Activated T-helper 17 cell treated with anti-CD3 and anti-CD28 coated beads, Interleukin-2, amount 50 U/mL, for 72 hours (primary cell): Measurements from ENCODE around the gene FAM193A. TPM values are rescaled to one million over a fixed set of nuclear protein-coding genes. Genes with fewer than 3 reads are reported as not detected.
A peak's percentile ranks its signal among the peaks of the same experiment; 100 is the strongest.

ENCODE experiments used
- ATAC-seq: fragments of 150-1000 bp; cut with Tn5 transposase; replicated peaks from 2 replicates; pipeline ENCODE4 v1.10.0; 2021; ENCODE audit warnings: mild to moderate bottlenecking, moderate library complexity
- H3K27ac Mint-ChIP-seq: one replicate; pipeline ENCODE4 v1.8.0; 2022; ENCODE audit warnings: mixed read lengths
- H3K27me3 Mint-ChIP-seq: one replicate; pipeline ENCODE4 v1.8.0; 2022; ENCODE audit warnings: mixed read lengths
- H3K36me3 Mint-ChIP-seq: one replicate; pipeline ENCODE4 v1.8.0; 2022; ENCODE audit warnings: low read depth, mild to moderate bottlenecking, mixed read lengths
- H3K4me1 Mint-ChIP-seq: one replicate; pipeline ENCODE4 v1.8.0; 2022; ENCODE audit warnings: mixed read lengths
- H3K4me3 Mint-ChIP-seq: one replicate; pipeline ENCODE4 v1.8.0; 2022; ENCODE audit warnings: mild to moderate bottlenecking, mixed read lengths
- H3K9me3 Mint-ChIP-seq: one replicate; pipeline ENCODE4 v1.8.0; 2022; ENCODE audit warnings: mixed read lengths
- total RNA-seq, 2 donors: library from RNA; stranded (reverse); gene quantifications; one replicate each; pipeline ENCODE4 v1.2.3, GENCODE V29; 2022

Gene FAM193A
- total RNA-seq: 10 to 100 TPM; 28.9 to 35.3 TPM

- ATAC-seq: peak; percentile 96
- Mint-ChIP-seq H3K4me3 (peak within 1 kb of the TSS; percentile 89), H3K27ac (peak within 1 kb of the TSS; percentile 86), H3K9me3 (no peaks in the 10 kb centered on the region), H3K36me3 (peaks cover 14% of the 10 kb centered on the region), H3K4me1 (no peaks in the 10 kb centered on the region), H3K27me3 (no peaks in the 10 kb centered on the region)
Observed at GRCh38 chr4:2536193-2537010, at the start of gene FAM193A. FAM193A (plus strand) TSS chr4:2536647; CDS start chr4:2536916, 269 bp downstream.

GRCh38 chr4:2486981-2487380, 49.5 kb upstream of the FAM193A start:
- Mint-ChIP-seq H3K9me3 (no peaks in the 10 kb centered on the region), H3K36me3 (peaks cover 46% of the 10 kb centered on the region), H3K27me3 (no peaks in the 10 kb centered on the region), H3K4me3 (peak overlapping the region; percentile 71), H3K4me1 (peaks cover 47% of the 10 kb centered on the region), H3K27ac (peak overlapping the region; percentile 81)
- ATAC-seq: no peak

- Mint-ChIP-seq H3K27me3 (no peaks in the 10 kb centered on the region), H3K27ac (peak overlapping the region; percentile 46), H3K9me3 (no peaks in the 10 kb centered on the region), H3K4me1 (peaks cover 43% of the 10 kb centered on the region), H3K4me3 (peak overlapping the region; percentile 15), H3K36me3 (peaks cover 52% of the 10 kb centered on the region)
- ATAC-seq: peak; percentile 87
Observed at GRCh38 chr4:2487632-2488031, 48.8 kb upstream of the FAM193A start.

DNA sequence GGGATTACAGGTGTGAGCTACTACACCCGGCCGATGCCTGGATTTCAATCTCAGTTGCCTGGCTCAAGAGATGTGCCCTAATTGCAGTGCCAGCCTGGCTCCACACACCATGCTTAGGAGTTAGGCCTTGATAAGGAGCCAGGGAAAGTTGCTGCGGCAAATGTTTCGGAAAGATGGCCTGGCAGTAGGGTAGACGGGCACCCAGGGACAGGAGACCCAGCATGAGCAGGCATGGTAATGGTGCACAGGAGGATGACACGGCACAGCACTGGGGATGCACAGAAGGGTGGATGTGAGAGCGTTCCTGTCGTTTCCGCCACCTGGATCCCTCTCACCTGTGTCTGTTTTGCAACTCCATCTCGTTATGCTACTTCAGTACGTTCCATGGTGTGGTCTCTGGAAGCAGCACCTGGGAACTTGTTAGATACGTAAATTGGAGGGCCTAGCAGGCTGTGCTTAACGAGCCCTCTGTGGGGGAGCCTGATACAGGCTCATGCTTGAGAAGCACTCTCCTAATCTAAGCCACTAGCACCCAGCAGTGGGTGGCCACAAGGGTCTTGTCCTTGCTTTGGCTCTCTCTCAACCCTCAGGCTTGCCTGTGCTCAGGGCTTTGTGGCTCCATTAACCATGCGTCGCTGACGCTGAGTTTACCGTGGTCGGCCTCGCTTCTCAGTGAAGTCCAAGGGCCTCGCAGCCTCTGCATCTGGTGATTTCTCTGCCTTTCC, 47.2 kb upstream of the FAM193A start:
- Mint-ChIP-seq H3K4me3 (no peak overlapping the region), H3K27me3 (no peaks in the 10 kb centered on the region), H3K9me3 (no peaks in the 10 kb centered on the region), H3K4me1 (peaks cover 34% of the 10 kb centered on the region), H3K27ac (peak overlapping the region; percentile 30), H3K36me3 (peaks cover 68% of the 10 kb centered on the region)
- no peak for ATAC-seq

DNA sequence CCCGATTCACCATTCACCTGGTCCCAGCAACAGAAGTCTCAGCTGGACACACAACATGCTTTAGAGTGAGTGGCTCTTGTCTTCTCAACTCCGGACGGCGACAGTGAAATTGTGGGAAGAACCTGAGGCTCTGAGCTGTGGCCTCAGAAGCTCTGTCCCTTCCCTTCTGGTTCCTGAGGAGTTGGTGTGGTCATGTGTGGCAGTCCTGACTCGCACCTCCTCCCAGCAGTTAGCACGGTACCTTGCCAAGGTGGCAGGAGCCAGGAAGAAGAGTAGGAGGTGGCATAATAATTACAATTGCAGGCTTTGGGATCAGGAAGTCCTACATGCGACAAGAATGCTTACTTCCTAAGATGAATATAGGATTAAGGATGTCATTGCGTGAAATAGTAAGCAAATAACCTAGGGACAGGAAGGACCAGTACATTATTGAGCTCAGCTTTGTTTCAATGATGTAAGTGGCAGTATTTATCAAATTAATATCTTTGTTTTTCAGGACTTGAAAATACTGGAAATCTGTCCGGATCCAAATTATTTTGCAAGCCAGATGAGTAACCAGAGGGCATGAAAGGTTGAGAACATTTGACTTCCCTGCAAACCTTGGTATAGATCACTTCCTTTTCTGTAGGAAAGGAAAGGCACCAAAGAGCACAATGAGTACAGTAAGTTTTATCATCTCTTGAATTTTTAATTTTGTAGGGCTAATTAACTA, 46.5 kb upstream of the FAM193A start:
- H3K27ac Mint-ChIP-seq: peak overlapping the region; percentile 30
- no peak for ATAC-seq
- H3K9me3 Mint-ChIP-seq: no peaks in the 10 kb centered on the region
- H3K4me3 Mint-ChIP-seq: no peak overlapping the region
- H3K27me3 Mint-ChIP-seq: no peaks in the 10 kb centered on the region
- H3K36me3 Mint-ChIP-seq: peaks cover 71% of the 10 kb centered on the region
- H3K4me1 Mint-ChIP-seq: peaks cover 26% of the 10 kb centered on the region

GRCh38 chr4:2492970-2493369, 43.5 kb upstream of the FAM193A start:
- no peak overlapping the region for H3K4me3 Mint-ChIP-seq
- H3K36me3 Mint-ChIP-seq: peaks cover 96% of the 10 kb centered on the region
- H3K4me1 Mint-ChIP-seq: peaks cover 2% of the 10 kb centered on the region
- H3K9me3 Mint-ChIP-seq: no peaks in the 10 kb centered on the region
- H3K27me3 Mint-ChIP-seq: no peaks in the 10 kb centered on the region
- no peak for ATAC-seq
- H3K27ac Mint-ChIP-seq: peak overlapping the region; percentile 51

GRCh38 chr4:2494992-2495391, 41.5 kb upstream of the FAM193A start:
- no peak for ATAC-seq
- H3K4me1 Mint-ChIP-seq: no peaks in the 10 kb centered on the region
- H3K36me3 Mint-ChIP-seq: peaks cover 98% of the 10 kb centered on the region
- H3K27me3 Mint-ChIP-seq: no peaks in the 10 kb centered on the region
- H3K27ac Mint-ChIP-seq: no peak overlapping the region
- no peak overlapping the region for H3K4me3 Mint-ChIP-seq
- no peaks in the 10 kb centered on the region for H3K9me3 Mint-ChIP-seq

GRCh38 chr4:2497324-2497723, 39.1 kb upstream of the FAM193A start:
- H3K9me3 Mint-ChIP-seq: no peaks in the 10 kb centered on the region
- H3K27ac Mint-ChIP-seq: no peak overlapping the region
- H3K4me3 Mint-ChIP-seq: no peak overlapping the region
- peaks cover 100% of the 10 kb centered on the region for H3K36me3 Mint-ChIP-seq
- H3K27me3 Mint-ChIP-seq: no peaks in the 10 kb centered on the region
- no peak for ATAC-seq
- peaks cover 11% of the 10 kb centered on the region for H3K4me1 Mint-ChIP-seq

GRCh38 chr4:2497931-2498330, 38.5 kb upstream of the FAM193A start:
- Mint-ChIP-seq H3K27me3 (no peaks in the 10 kb centered on the region), H3K36me3 (peaks cover 100% of the 10 kb centered on the region), H3K4me1 (peaks cover 11% of the 10 kb centered on the region), H3K9me3 (no peaks in the 10 kb centered on the region), H3K4me3 (no peak overlapping the region), H3K27ac (no peak overlapping the region)
- ATAC-seq: no peak

GRCh38 chr4:2500547-2500946, 35.9 kb upstream of the FAM193A start:
- Mint-ChIP-seq H3K9me3 (no peaks in the 10 kb centered on the region), H3K4me1 (peaks cover 11% of the 10 kb centered on the region), H3K4me3 (no peak overlapping the region), H3K27me3 (no peaks in the 10 kb centered on the region), H3K36me3 (peaks cover 95% of the 10 kb centered on the region), H3K27ac (no peak overlapping the region)
- ATAC-seq: peak; percentile 90

DNA sequence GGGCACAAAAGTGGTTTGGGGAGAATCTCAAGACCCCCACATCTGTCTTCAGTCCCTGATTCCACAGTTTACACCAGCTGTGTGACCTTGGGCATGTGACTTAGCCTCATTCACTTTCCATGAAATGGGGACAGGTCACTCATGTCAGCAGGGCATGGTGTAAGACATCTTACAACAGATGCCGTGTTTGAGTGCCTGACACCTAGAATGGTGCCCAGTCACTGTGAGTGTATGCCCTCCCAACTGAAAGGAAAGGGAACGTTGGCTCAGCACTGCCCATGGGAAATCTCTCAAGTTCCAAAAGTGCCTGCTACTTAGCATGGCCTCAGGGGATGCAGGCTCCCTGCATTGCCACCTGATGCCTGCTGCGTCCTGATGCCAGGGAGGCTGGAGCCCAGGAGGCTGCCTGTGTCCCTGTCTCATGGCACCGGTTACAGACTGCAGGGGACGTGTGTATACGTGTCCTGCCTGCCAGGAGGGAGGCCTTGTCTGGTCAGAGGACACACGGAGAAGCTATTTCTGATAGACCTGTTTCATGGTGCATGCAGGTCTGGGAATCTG, 35.3 kb upstream of the FAM193A start:
- H3K9me3 Mint-ChIP-seq: no peaks in the 10 kb centered on the region
- H3K27me3 Mint-ChIP-seq: no peaks in the 10 kb centered on the region
- no peak for ATAC-seq
- H3K27ac Mint-ChIP-seq: peak overlapping the region; percentile 17
- H3K4me3 Mint-ChIP-seq: no peak overlapping the region
- H3K4me1 Mint-ChIP-seq: peaks cover 11% of the 10 kb centered on the region
- H3K36me3 Mint-ChIP-seq: peaks cover 95% of the 10 kb centered on the region

GRCh38 chr4:2503809-2504208, 32.6 kb upstream of the FAM193A start:
- Mint-ChIP-seq H3K27me3 (no peaks in the 10 kb centered on the region), H3K9me3 (no peaks in the 10 kb centered on the region), H3K27ac (peak overlapping the region; percentile 14), H3K36me3 (peaks cover 95% of the 10 kb centered on the region), H3K4me1 (peaks cover 19% of the 10 kb centered on the region), H3K4me3 (no peak overlapping the region)
- no peak for ATAC-seq

- Mint-ChIP-seq H3K4me3 (no peak overlapping the region), H3K27me3 (no peaks in the 10 kb centered on the region), H3K9me3 (no peaks in the 10 kb centered on the region), H3K27ac (no peak overlapping the region), H3K36me3 (peaks cover 91% of the 10 kb centered on the region), H3K4me1 (peaks cover 13% of the 10 kb centered on the region)
- no peak for ATAC-seq
Observed at GRCh38 chr4:2507259-2507658, 29.2 kb upstream of the FAM193A start.

GRCh38 chr4:2507855-2508254, 28.6 kb upstream of the FAM193A start:
- H3K36me3 Mint-ChIP-seq: peaks cover 90% of the 10 kb centered on the region

More at GRCh38 chr4:2507855-2508254, 28.6 kb upstream of the FAM193A start:
- H3K27ac Mint-ChIP-seq: no peak overlapping the region
- ATAC-seq: no peak
- no peaks in the 10 kb centered on the region for H3K9me3 Mint-ChIP-seq
- H3K27me3 Mint-ChIP-seq: no peaks in the 10 kb centered on the region
- H3K4me3 Mint-ChIP-seq: no peak overlapping the region
- peaks cover 13% of the 10 kb centered on the region for H3K4me1 Mint-ChIP-seq
